ENCODE data around the gene SKI.

The SKI gene

DNA sequence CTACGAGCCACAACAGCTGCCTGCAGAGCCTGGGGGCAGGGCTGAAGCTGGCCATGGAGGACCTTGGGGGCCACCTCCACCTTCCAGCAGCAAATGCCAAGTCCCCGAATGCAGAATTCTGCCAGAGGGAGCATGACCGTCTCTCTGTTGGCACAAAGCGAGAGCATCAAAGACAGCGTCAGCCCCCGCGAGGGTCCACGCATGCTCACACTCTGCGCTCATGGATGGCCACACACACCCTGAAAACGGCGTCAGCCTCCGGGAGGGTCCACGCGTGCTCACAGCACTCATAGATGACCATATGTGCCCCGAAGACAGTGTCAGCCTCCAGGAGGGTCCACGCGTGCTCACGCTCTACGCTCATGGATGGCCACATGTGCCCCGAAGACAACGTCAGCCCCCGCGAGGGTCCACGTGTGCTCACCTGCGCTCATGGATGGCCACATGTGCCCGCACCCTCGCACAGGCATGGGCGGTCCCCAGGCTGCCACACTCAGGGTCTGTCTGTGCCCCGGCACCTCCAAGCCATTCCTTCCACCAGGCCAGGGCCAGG lies 116.7 kb downstream of the SKI start:
- no peaks in the 10 kb centered on the region for H3K27me3 ChIP-seq (ENCODE audit: control insufficient read depth, low read length)
- TF ChIP-seq, protein P1, sequence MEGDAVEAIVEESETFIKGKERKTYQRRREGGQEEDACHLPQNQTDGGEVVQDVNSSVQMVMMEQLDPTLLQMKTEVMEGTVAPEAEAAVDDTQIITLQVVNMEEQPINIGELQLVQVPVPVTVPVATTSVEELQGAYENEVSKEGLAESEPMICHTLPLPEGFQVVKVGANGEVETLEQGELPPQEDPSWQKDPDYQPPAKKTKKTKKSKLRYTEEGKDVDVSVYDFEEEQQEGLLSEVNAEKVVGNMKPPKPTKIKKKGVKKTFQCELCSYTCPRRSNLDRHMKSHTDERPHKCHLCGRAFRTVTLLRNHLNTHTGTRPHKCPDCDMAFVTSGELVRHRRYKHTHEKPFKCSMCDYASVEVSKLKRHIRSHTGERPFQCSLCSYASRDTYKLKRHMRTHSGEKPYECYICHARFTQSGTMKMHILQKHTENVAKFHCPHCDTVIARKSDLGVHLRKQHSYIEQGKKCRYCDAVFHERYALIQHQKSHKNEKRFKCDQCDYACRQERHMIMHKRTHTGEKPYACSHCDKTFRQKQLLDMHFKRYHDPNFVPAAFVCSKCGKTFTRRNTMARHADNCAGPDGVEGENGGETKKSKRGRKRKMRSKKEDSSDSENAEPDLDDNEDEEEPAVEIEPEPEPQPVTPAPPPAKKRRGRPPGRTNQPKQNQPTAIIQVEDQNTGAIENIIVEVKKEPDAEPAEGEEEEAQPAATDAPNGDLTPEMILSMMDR (IDR thresholded peaks at IDR 0.05; ENCODE audit: low read depth, low read length, poor library complexity, severe bottlenecking): no peak
- no peak for TF ChIP-seq EZH2phosphoT487 (IDR thresholded peaks at IDR 0.05; ENCODE audit: borderline replicate concordance, low read length)
- H3K4me3 ChIP-seq (ENCODE audit: low read length): no peak overlapping the region
- no peaks in the 10 kb centered on the region for H4K20me1 ChIP-seq (ENCODE audit: control insufficient read depth, insufficient read depth, low read depth, low read length)
- H3F3A ChIP-seq (ENCODE audit: control insufficient read depth, insufficient read depth): no peaks in the 10 kb centered on the region
- no peak overlapping the region for H3K4me2 ChIP-seq (ENCODE audit: low read length)
- no peaks in the 10 kb centered on the region for H3K36me3 ChIP-seq (ENCODE audit: control insufficient read depth, low read length)
- no peaks in the 10 kb centered on the region for H3K9me2 ChIP-seq (replicated peaks; ENCODE audit: control insufficient read depth, low read length)
- no peaks in the 10 kb centered on the region for H3K9me3 ChIP-seq (ENCODE audit: control insufficient read depth, insufficient read depth, low read length)
- H3K27ac ChIP-seq (ENCODE audit: low read depth, low read length): no peak overlapping the region
- H3K79me2 ChIP-seq (ENCODE audit: control insufficient read depth, low read length): no peaks in the 10 kb centered on the region
- no peaks in the 10 kb centered on the region for H3K4me1 ChIP-seq (ENCODE audit: control insufficient read depth, low read length)

DNA sequence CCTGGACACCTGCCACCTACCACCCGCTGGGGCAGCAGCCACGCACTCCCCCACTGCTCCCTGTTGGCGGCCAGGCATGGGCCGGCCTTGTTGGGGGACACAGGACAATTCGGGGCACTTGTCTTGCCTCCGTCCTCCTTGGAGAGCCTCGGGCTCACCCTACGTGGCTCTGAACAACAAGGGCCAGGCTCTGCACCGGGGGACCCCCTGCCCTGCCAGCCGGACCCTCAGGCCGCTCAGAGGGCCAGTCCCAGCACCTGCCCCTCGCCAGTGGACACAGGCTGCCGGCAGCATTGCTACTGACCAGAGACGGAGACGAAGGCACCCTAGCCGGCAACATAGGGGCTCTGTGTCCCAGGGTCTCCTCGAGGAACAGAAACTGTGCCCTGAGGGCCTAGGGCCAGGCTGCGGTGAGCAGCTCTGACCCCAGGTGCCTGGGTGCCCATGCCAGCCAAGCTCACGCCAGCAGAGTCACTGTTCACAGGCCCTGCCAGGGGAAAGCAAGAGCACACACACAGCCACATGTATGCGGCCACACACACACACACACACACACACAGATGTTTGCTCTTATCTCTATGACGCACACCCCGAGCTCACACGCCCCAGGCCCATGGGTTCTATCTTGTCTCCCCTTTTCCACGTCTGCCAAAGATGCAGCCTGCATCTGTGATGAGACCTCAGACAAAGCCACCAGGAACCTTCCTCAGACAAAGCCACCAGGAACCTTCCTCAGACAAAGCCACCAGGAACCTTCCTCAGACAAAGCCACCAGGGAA lies 117.4 kb downstream of the SKI start:
- no peaks in the 10 kb centered on the region for H3K9me2 ChIP-seq (replicated peaks; ENCODE audit: control insufficient read depth, low read length)

DNA sequence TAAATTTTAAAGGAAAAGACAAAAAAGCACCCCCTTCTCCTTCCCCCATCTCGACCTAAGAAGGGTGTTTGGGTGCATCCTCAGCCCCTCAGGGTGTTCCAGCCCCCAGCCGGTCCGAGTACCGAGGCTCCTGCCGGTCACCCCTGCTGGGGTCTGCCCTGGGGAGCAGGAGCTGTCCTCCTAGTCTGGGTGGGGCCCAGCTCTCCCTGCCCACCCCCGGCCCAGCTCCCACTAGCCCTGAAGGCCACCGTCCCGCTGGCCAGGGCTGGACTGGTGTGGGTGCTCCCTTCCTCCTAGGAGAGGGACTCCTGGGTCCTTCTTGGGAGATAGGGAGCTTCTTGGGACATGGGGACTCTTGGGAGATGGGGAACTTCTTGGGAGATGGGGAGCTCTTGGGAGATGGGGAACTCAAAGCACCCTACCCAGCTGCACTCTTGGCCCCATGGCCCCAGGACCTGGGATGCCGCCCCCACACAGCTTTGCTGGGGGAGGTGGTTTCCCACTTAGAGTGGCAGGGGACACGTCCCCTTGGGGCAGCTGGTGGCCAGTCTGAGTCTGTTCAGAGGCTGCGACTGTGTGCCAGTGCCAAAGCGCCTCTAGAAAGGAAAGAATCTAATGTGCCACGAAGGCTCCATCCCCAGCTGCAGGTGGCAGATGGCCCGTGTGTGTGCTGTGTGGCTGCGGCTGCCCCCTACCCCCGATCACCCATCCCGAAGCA lies 118.7 kb downstream of the SKI start:
- H3K27me3 ChIP-seq (ENCODE audit: control insufficient read depth, low read length): no peaks in the 10 kb centered on the region
- TF ChIP-seq EZH2phosphoT487 (IDR thresholded peaks at IDR 0.05; ENCODE audit: borderline replicate concordance, low read length): no peak
- TF ChIP-seq, protein P1 (IDR thresholded peaks at IDR 0.05; ENCODE audit: low read depth, low read length, poor library complexity, severe bottlenecking): no peak
- H3K27ac ChIP-seq (ENCODE audit: low read depth, low read length): no peak overlapping the region
- H3K4me2 ChIP-seq (ENCODE audit: low read length): no peak overlapping the region
- no peaks in the 10 kb centered on the region for H3K9me2 ChIP-seq (replicated peaks; ENCODE audit: control insufficient read depth, low read length)
- no peaks in the 10 kb centered on the region for H4K20me1 ChIP-seq (ENCODE audit: control insufficient read depth, insufficient read depth, low read depth, low read length)
- H3K79me2 ChIP-seq (ENCODE audit: control insufficient read depth, low read length): no peaks in the 10 kb centered on the region
- H3F3A ChIP-seq (ENCODE audit: control insufficient read depth, insufficient read depth): no peaks in the 10 kb centered on the region; the same call in 1 of the 2 replicates
- no peak overlapping the region for H3K4me3 ChIP-seq (ENCODE audit: low read length)
- no peaks in the 10 kb centered on the region for H3K4me1 ChIP-seq (ENCODE audit: control insufficient read depth, low read length)
- H3K36me3 ChIP-seq (ENCODE audit: control insufficient read depth, low read length): no peaks in the 10 kb centered on the region
- H3K9me3 ChIP-seq (ENCODE audit: control insufficient read depth, insufficient read depth, low read length): no peaks in the 10 kb centered on the region

More for the DNA sequence above, 117.4 kb downstream of the SKI start:
- no peaks in the 10 kb centered on the region for H3K4me1 ChIP-seq (ENCODE audit: control insufficient read depth, low read length)
- H4K20me1 ChIP-seq (ENCODE audit: control insufficient read depth, insufficient read depth, low read depth, low read length): no peaks in the 10 kb centered on the region
- no peaks in the 10 kb centered on the region for H3K79me2 ChIP-seq (ENCODE audit: control insufficient read depth, low read length)
- no peaks in the 10 kb centered on the region for H3K9me3 ChIP-seq (ENCODE audit: control insufficient read depth, insufficient read depth, low read length)
- H3K4me2 ChIP-seq (ENCODE audit: low read length): no peak overlapping the region
- H3K36me3 ChIP-seq (ENCODE audit: control insufficient read depth, low read length): no peaks in the 10 kb centered on the region
- H3K4me3 ChIP-seq (ENCODE audit: low read length): no peak overlapping the region
- H3F3A ChIP-seq (ENCODE audit: control insufficient read depth, insufficient read depth): no peaks in the 10 kb centered on the region; the same call in 1 of the 2 replicates
- no peak for TF ChIP-seq EZH2phosphoT487 (IDR thresholded peaks at IDR 0.05; ENCODE audit: borderline replicate concordance, low read length)
- TF ChIP-seq, protein P1 (IDR thresholded peaks at IDR 0.05; ENCODE audit: low read depth, low read length, poor library complexity, severe bottlenecking): no peak
- H3K27ac ChIP-seq (ENCODE audit: low read depth, low read length): no peak overlapping the region
- no peaks in the 10 kb centered on the region for H3K27me3 ChIP-seq (ENCODE audit: control insufficient read depth, low read length)
